BE2C (cell line): ENCODE results near the gene PPP1R1C.

Experiments used
- DNase-seq: peaks from one replicate; pipeline ENCODE4 v3.0.0-alpha.2; 2020
- H3K27me3 ChIP-seq: fragments of 250-450 bp; sonication (Bioruptor Pico); 2 replicates; pipeline ENCODE4 v1.5.1; 2020; ENCODE audit warnings: mild to moderate bottlenecking
- H3K36me3 ChIP-seq: fragments of 250-450 bp; sonication (Bioruptor Pico); 2 replicates; pipeline ENCODE4 v1.5.1; 2020; ENCODE audit warnings: mild to moderate bottlenecking
- H3K4me1 ChIP-seq: fragments of 250-450 bp; sonication (Bioruptor Pico); 2 replicates; pipeline ENCODE4 v1.5.1; 2020
- H3K4me3 ChIP-seq: 2 replicates; pipeline ENCODE4 v1.5.1; 2011; ENCODE audit warnings: low read depth, low read length
- H3K9me3 ChIP-seq: fragments of 250-450 bp; sonication (Bioruptor Pico); 2 replicates; pipeline ENCODE4 v1.5.1; 2020
- TF ChIP-seq, protein P1 (sequence below): IDR thresholded peaks from 2 replicates; pipeline ENCODE4 v1.5.1; 2012; ENCODE audit warnings: mild to moderate bottlenecking, low read depth, low read length

The PPP1R1C gene

DNA sequence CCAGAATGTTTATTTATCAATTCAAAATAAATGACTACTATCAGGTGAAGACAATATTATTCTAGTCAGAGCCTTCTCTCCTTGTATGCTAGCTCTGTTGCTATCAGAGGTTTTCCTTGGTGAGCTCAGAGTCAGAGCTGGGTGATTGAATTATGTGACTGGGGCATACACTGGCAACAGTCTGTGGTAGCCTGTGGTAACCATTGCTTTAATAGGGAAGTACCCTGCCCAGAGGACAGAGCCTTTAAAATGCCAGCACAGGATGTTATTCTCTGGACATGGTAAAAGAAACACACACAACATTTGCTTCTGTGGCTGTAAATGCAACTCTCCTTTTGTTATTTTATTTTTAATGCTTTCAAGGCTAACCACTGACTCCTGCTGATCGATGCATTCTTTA, 124.7 kb downstream of the PPP1R1C start:
- H3K4me3 ChIP-seq: no peak overlapping the region
- H3K27me3 ChIP-seq: no peaks in the 10 kb centered on the region
- H3K36me3 ChIP-seq: no peaks in the 10 kb centered on the region
- H3K9me3 ChIP-seq: no peaks in the 10 kb centered on the region
- TF ChIP-seq, protein P1, sequence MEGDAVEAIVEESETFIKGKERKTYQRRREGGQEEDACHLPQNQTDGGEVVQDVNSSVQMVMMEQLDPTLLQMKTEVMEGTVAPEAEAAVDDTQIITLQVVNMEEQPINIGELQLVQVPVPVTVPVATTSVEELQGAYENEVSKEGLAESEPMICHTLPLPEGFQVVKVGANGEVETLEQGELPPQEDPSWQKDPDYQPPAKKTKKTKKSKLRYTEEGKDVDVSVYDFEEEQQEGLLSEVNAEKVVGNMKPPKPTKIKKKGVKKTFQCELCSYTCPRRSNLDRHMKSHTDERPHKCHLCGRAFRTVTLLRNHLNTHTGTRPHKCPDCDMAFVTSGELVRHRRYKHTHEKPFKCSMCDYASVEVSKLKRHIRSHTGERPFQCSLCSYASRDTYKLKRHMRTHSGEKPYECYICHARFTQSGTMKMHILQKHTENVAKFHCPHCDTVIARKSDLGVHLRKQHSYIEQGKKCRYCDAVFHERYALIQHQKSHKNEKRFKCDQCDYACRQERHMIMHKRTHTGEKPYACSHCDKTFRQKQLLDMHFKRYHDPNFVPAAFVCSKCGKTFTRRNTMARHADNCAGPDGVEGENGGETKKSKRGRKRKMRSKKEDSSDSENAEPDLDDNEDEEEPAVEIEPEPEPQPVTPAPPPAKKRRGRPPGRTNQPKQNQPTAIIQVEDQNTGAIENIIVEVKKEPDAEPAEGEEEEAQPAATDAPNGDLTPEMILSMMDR: no peak
- DNase-seq: no peak
- no peaks in the 10 kb centered on the region for H3K4me1 ChIP-seq

DNA sequence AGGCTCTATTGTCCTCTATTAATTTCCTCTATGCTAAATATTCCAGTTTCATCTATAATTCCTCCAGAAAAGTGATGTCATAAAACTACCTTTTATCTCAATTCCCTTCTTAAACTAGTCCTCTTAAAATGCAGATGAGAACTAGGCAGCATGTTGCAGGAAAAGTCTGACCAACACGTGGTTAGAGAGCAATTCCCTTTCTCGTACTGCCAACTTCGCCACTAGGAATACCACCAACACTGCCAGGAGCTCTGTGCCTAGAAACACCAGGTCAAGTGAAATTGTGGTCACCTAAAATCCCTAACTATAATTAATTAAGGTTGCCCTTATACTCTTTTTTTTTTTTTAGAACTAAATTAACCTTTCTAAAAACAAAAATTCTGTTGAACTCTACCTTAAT, 127.7 kb downstream of the PPP1R1C start:
- Histone ChIP-seq H3K4me1 (no peaks in the 10 kb centered on the region), H3K4me3 (no peak overlapping the region), H3K27me3 (no peaks in the 10 kb centered on the region), H3K9me3 (no peaks in the 10 kb centered on the region), H3K36me3 (no peaks in the 10 kb centered on the region)
- TF ChIP-seq, protein P1: no peak
- DNase-seq: no peak

DNA sequence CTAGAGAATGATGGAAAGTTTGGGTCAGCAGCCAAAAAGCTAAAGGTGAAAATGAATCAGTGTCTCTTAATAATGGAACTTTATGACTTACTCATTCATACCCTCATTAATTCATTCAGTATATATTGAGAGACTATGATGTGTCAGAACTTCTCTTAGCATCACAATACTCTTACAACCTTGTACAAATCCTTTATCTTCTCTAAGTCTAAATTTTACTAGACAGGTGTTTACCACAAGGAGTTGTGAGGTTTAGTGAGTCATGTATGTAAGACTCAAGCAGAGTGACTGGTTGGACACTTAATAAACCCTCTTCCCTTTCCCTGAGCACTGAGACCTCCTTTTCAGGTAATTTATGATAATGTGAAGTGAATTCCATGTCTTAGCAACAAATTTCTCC, 129.6 kb downstream of the PPP1R1C start:
- TF ChIP-seq, protein P1: no peak
- Histone ChIP-seq H3K4me3 (no peak overlapping the region), H3K9me3 (no peaks in the 10 kb centered on the region), H3K4me1 (no peaks in the 10 kb centered on the region), H3K27me3 (no peaks in the 10 kb centered on the region), H3K36me3 (no peaks in the 10 kb centered on the region)
- no peak for DNase-seq

DNA sequence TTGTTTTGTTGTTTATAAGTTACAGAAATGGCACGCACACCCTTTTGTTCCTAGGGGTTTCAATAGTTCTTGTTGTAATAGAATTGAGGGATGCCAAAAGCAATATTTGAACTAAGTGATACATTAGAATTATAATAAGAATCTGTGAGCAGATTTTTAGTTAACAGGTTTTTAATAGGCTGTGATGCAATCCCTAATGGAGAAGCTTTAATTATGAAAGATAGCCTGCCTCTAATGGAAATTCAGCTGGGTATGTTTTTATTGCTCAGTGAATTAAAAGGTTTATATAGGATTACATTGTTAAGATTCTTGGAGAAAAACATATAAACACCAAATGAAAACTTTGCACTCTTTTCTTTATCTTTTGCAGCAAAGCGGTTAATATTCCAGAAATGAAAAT, 131.1 kb downstream of the PPP1R1C start:
- no peaks in the 10 kb centered on the region for H3K9me3 ChIP-seq
- H3K27me3 ChIP-seq: no peaks in the 10 kb centered on the region
- TF ChIP-seq, protein P1: no peak
- no peak for DNase-seq
- H3K36me3 ChIP-seq: no peaks in the 10 kb centered on the region
- no peak overlapping the region for H3K4me3 ChIP-seq
- no peaks in the 10 kb centered on the region for H3K4me1 ChIP-seq

DNA sequence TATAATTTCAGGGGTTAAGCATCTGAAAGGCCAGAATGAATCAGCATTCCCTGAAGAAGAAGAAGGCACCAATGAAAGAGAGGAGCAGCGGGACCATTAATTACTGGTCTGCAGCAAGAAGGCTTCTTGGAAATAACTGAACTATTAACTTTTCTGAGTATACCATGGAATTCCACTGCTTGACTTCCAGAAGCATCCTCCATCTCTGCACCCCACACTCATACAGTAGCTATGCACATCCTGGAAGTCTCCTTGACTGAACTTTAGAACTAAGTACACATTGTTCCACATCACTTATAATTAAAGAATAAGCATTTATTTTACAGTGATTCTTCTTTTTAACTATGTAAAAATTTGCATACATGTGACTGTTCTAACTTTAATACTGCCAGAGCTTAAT, 131.5 kb downstream of the PPP1R1C start:
- H3K36me3 ChIP-seq: no peaks in the 10 kb centered on the region

DNA sequence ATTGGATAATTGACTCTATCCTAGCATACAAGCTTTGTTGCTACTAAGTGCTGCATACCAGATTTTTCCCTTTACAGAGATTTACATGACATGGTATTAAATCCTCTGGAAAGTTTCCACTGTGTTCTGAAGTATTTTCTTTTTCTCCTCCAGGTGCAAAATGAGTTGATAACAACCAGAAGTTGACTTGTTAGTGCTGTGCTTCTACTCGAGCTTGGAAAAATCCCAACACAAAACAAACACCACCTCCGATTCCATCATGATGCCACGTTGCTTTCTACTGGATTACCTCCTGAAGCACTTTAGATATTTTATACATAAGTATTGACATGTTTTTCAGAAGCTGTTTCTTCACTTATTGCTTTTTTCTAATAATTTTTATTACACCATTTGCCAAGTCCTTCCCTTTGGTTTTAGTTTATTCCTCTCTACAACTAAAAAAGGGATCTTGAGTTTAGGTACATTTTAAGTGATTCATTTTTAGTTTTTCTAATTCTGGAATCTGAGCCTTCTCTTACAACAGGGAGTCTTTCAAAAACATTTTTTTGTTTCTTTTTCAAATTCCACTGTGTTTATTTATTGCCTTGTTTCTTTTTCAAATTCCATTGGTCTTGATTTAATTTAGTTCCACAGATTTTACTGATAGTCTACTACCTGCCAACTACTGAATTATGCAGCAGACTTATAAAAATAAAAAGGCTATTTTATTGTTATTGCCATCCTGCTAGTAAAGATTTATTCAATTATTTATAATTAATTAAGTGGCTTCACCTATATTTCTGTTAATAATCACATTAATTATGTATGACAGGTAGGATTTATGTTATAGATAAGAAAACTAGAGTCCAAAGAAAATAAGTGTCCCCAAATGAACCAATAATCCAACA, 143.4 kb downstream of the PPP1R1C start:
- no peaks in the 10 kb centered on the region for H3K9me3 ChIP-seq
- TF ChIP-seq, protein P1: no peak
- no peak overlapping the region for H3K4me3 ChIP-seq
- no peaks in the 10 kb centered on the region for H3K27me3 ChIP-seq
- H3K36me3 ChIP-seq: no peaks in the 10 kb centered on the region
- no peaks in the 10 kb centered on the region for H3K4me1 ChIP-seq
- DNase-seq: no peak

More for the DNA sequence above, 131.5 kb downstream of the PPP1R1C start:
- TF ChIP-seq, protein P1: no peak
- Histone ChIP-seq H3K9me3 (no peaks in the 10 kb centered on the region), H3K4me1 (no peaks in the 10 kb centered on the region), H3K4me3 (no peak overlapping the region), H3K27me3 (no peaks in the 10 kb centered on the region)
- DNase-seq: no peak
